ENCODE results near the gene DYNC2H1.
"Not testable (repeated sequence)": the region's sequence is repeated elsewhere in the genome, so short reads cannot be mapped to it uniquely, and the experiment has no call there.

Gene DYNC2H1

GRCh38 chr11:103108933-103109817 lies at the start of gene DYNC2H1:
DYNC2H1 (plus strand) TSS chr11:103109426; CDS start chr11:103109575, 149 bp downstream.
- DNase-seq, result peak; percentile 72

- DNase-seq, result no peak
Observed at GRCh38 chr11:103061656-103062055, 47.6 kb upstream of the DYNC2H1 start.

GRCh38 chr11:103067118-103067517 lies 42.1 kb upstream of the DYNC2H1 start:
- no peak for DNase-seq

GRCh38 chr11:103069367-103069766 lies 39.9 kb upstream of the DYNC2H1 start:
- no peak for DNase-seq

DNA sequence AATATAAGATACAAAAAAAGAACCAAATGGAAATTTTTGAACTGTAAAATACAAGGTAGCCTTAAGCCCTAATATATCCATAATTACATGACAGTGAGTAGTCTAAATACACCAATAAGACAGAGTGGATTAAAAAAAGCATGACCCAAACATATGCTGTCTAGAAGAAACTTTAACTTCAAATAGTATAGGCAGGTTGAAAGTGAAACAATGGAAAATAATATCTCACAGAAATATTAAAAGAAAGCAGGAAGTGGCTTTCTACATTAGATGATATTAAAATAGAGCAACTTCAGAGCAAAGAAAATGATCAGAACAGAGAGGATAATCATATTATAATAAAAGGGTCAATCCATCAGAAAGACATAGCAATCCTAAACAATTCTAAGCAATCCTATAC lies 39.1 kb upstream of the DYNC2H1 start:
- DNase-seq, result no peak

- DNase-seq, result no peak
Observed at GRCh38 chr11:103071008-103071407, 38.2 kb upstream of the DYNC2H1 start.

- DNase-seq, result no peak
Observed at GRCh38 chr11:103076361-103076760, 32.9 kb upstream of the DYNC2H1 start.

GRCh38 chr11:103077554-103077953 lies 31.7 kb upstream of the DYNC2H1 start:
- DNase-seq, result no peak

- DNase-seq, result no peak
Observed at GRCh38 chr11:103078710-103079109, 30.5 kb upstream of the DYNC2H1 start.

GRCh38 chr11:103079833-103080232 lies 29.4 kb upstream of the DYNC2H1 start:
- no peak for DNase-seq

DNA sequence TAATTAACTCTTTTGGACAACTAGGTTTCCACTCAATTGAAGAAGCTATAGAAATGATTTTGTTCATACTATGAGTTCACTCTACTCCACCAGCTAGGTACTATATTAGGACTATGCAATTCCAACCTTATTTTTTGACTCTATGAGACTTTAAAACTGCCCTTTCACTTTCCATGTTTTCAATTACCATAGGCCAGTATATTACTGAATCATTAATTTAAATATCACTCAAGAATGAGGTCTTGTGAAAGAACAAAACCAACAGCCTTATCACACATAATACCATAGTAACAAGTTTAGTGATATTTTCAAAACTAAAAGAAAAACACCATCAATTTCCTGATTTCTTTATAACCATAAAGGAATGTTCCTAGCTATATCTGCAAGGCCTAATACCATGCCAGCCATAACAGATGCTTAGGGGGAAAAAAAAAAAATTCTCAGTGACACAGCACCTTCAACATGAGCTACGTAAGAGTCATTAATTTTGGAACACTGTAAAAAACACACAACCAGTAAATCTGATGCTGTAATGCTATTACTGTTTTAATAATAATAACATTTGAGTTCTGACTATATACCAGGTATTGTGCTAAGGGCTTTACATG lies 23.4 kb upstream of the DYNC2H1 start:
- DNase-seq, result no peak

DNA sequence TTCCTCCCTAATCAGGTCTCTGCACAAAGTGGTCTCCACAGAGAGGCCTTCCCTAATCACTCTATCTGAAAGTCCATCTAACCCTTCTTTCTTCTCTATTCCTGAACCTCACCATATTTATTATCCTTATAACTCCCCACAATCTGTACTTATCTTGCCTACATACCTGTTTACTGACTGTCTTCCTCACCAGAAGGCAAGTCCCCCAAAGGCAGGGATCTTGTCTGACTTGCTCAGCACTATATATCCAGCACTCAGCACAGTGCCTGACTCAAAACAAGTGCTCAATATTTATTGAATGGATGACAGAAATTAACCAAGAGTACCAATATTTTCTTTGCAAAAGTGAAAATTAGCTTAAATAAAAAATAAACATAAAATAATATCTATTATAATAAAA lies 22.8 kb upstream of the DYNC2H1 start:
- DNase-seq, result no peak

- peak; percentile 24 for DNase-seq
Observed at GRCh38 chr11:103091064-103091800, 18.0 kb upstream of the DYNC2H1 start.

DNA sequence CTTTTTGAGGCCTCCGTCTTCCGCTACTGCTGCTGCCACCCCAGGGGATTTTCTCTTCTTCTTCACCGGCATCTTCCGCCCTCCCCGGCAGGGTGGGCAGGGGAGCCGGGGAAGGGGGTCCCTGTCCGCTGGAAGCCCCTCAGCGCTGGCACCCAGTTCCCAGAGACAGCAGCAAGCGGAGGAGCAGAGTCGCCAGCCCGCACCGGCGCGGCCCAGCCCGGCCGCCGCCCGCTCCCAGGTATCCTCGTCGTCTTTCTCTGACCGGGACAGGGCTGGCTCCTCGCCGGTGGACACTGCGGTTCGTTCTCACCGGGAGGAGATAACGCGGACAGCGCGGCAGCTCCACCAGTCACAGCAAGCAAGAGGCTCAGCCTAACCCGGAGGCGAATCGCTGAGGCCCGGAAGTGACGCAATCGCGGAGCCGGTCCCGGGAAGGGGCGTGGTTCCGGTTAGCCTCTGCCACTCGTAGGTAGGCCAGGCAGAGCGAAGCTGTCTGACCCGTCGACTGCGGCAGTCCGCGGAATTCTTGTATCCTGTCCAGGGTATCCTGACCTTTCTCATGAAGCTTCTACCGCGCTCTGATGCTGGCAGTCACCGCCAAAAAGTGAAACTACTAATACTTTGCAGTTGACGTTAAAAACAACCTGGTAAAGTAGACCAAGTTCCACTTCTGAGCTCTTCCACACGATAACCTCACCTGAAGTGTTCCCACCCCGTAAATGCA lies 17.3 kb upstream of the DYNC2H1 start, which contains the start of gene DCUN1D5:
DCUN1D5 (minus strand) TSS at position 360 of the 724 bp plus-strand sequence; CDS start at position 72, 288 bp downstream.
- peak; percentile 57 for DNase-seq

DNA sequence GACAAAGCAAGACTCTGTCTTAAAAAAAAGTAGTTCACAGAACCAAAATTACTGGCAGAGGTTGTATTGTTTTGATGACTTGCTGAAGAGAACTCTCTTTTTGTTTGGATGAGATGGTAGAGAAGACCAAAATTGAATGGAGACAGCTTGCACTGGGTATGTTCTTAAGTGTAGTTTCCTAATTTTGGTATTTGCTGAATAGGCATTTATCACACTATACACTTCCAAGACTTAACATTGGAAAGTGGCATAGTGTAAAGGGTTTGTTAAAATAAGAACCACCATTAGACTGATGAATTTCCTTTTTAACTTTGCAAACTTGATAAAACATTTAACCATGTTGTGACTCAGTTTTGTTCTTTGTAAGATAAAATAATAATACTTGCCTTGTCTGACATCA lies 11.9 kb upstream of the DYNC2H1 start:
- no peak for DNase-seq

DNA sequence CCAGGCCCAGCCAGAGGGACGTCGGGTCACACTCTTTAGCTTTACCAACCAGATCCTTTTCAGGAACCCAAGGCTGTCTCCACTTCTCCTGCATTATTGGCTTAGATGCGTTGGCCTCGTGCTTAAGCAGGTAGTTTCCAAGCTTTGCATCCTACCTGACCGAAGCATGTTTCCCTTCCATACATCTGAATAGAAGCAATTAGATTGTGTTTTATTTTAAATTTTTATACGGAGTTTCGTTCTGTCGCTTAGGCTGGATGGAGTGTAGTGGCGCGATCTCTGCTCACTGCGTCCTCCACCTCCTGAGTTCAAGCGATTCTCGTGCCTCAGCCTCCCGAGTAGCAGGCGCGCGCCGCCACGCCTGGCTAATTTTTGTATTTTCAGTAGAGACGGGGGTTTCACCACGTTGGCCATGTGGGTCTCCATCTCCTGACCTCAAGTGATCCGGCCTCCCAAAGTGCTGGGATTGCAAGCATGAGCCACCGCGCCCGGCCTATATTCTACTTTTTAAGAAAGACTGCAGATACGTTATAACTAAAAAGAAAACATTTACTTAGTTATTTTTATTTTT lies 677 bp downstream of the DYNC2H1 start:
- no peak for DNase-seq

DNA sequence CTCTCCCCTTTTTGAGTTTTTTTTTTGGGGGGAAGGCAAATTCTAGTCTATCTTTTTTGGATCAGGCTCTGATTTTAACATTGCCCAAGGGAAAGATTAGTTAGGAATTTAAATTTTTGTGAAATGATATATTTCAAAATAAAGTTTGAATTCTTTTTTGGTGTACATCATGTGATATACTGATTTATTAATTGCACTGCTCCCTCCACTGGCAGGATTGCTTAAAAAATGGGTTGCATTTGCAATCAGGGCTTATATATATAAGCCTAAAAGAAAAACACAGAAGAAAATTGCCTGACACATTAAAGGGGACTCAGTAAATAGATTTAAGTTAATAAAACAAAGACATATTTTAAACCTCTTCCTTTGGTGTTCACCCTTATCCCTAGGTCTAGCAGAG lies 1.2 kb downstream of the DYNC2H1 start:
- DNase-seq, result no peak

GRCh38 chr11:103111400-103111799 lies 2.2 kb downstream of the DYNC2H1 start:
- DNase-seq, result no peak

GRCh38 chr11:103112364-103112763 lies 3.1 kb downstream of the DYNC2H1 start:
- DNase-seq, result no peak

- no peak for DNase-seq
Observed at GRCh38 chr11:103114836-103115235, 5.6 kb downstream of the DYNC2H1 start.

GRCh38 chr11:103125462-103125861 lies 16.2 kb downstream of the DYNC2H1 start:
- no peak for DNase-seq

GRCh38 chr11:103141986-103142385 lies 32.8 kb downstream of the DYNC2H1 start:
- DNase-seq, result not testable (repeated sequence)
